HG02938 (cell line): ENCODE results near the gene CD81.

Source experiments
- ATAC-seq: cut with Tn5 transposase; IDR thresholded peaks from one replicate; pipeline ENCODE4 v1.9.1; 2021; ENCODE audit warnings: mild to moderate bottlenecking, moderate library complexity; ENCODE audit not compliant: unreplicated experiment

The CD81 gene

GRCh38 chr11:2388431-2389376, 11.6 kb downstream of the CD81 start:
- ATAC-seq = no peak

- ATAC-seq = no peak
Measured at GRCh38 chr11:2389377-2390026, 12.4 kb downstream of the CD81 start.

GRCh38 chr11:2390091-2390724, 13.1 kb downstream of the CD81 start:
- no peak for ATAC-seq

- ATAC-seq = no peak
Measured at GRCh38 chr11:2390725-2391151, 13.6 kb downstream of the CD81 start.

GRCh38 chr11:2391181-2391975, 14.3 kb downstream of the CD81 start:
- ATAC-seq = no peak

- ATAC-seq = no peak
Measured at GRCh38 chr11:2392241-2392959, 15.3 kb downstream of the CD81 start.

GRCh38 chr11:2393111-2393868, 16.2 kb downstream of the CD81 start:
- no peak for ATAC-seq

GRCh38 chr11:2393941-2394817, 17.1 kb downstream of the CD81 start:
- ATAC-seq = no peak

- no peak for ATAC-seq
Measured at GRCh38 chr11:2394818-2395105, 17.7 kb downstream of the CD81 start.

- ATAC-seq = no peak
Measured at GRCh38 chr11:2395211-2395730, 18.2 kb downstream of the CD81 start.

- no peak for ATAC-seq
Measured at GRCh38 chr11:2395856-2396255, 18.7 kb downstream of the CD81 start.

- ATAC-seq = no peak
Measured at GRCh38 chr11:2396471-2396870, 19.4 kb downstream of the CD81 start.

- ATAC-seq = no peak
Measured at GRCh38 chr11:2397005-2397404, 19.9 kb downstream of the CD81 start.

GRCh38 chr11:2398664-2399355, 21.7 kb downstream of the CD81 start:
- ATAC-seq = no peak

GRCh38 chr11:2399488-2400068, 22.5 kb downstream of the CD81 start:
- peak; percentile 16 for ATAC-seq

GRCh38 chr11:2400069-2400761, 23.1 kb downstream of the CD81 start, which contains the start of gene TSSC4:
Gene TSSC4 (plus strand): TSS chr11:2400750. CDS start chr11:2402634, 1,884 bp downstream.
- peak; percentile 89 for ATAC-seq
